KMS-11 (cell line): ENCODE data around the gene KCNC1.

Source experiments
- H2AFZ ChIP-seq: fragments of 200-600 bp; sonication (generic); 2 replicates; pipeline ENCODE4 v1.6.1; 2016; ENCODE audit warnings: antibody characterized with exemption, mixed run types, low read depth
- H3K27ac ChIP-seq: fragments of 200-600 bp; sonication (generic); 2 replicates; pipeline ENCODE4 v1.6.1; 2016; ENCODE audit warnings: mild to moderate bottlenecking, mixed run types
- H3K27me3 ChIP-seq: fragments of 200-600 bp; sonication (generic); 2 replicates; pipeline ENCODE4 v1.6.1; 2017; ENCODE audit warnings: mild to moderate bottlenecking, low read depth, mixed run types, moderate library complexity; ENCODE audit not compliant: insufficient read depth
- H3K36me3 ChIP-seq: fragments of 200-600 bp; sonication (generic); 2 replicates; pipeline ENCODE4 v1.6.1; 2017; ENCODE audit warnings: mild to moderate bottlenecking, mixed run types; ENCODE audit not compliant: insufficient read depth
- H3K4me1 ChIP-seq: fragments of 200-600 bp; sonication (generic); 2 replicates; pipeline ENCODE4 v1.6.1; 2016; ENCODE audit warnings: mild to moderate bottlenecking, low read depth, mixed run types; ENCODE audit not compliant: poor library complexity, severe bottlenecking
- H3K4me2 ChIP-seq: fragments of 200-600 bp; sonication (generic); 2 replicates; pipeline ENCODE4 v1.7.0; 2016; ENCODE audit warnings: mild to moderate bottlenecking, mixed run types
- H3K4me3 ChIP-seq: fragments of 200-600 bp; sonication (generic); IDR thresholded peaks from 2 replicates; pipeline ENCODE4 v1.6.1; 2017; ENCODE audit warnings: low read depth, low read length, mixed read lengths; ENCODE audit not compliant: insufficient read depth
- H3K79me2 ChIP-seq: fragments of 200-600 bp; sonication (generic); 2 replicates; pipeline ENCODE4 v1.6.1; 2016; ENCODE audit warnings: low read depth, mixed run types; ENCODE audit not compliant: insufficient read depth
- H3K9ac ChIP-seq: fragments of 200-600 bp; sonication (generic); 2 replicates; pipeline ENCODE4 v1.6.1; 2016; ENCODE audit warnings: mild to moderate bottlenecking, mixed run types
- H4K20me1 ChIP-seq: fragments of 200-600 bp; sonication (generic); 2 replicates; pipeline ENCODE4 v1.6.1; 2016; ENCODE audit warnings: mild to moderate bottlenecking, mixed run types; ENCODE audit not compliant: insufficient read depth
- TF ChIP-seq, protein P1 (sequence below): fragments of 200-600 bp; sonication (generic); conservative IDR thresholded peaks from 2 replicates; pipeline ENCODE4 v1.6.1; 2017; ENCODE audit warnings: low read depth, mild to moderate bottlenecking, antibody characterized with exemption, low read length, moderate library complexity, mixed read lengths

KCNC1 gene

DNA sequence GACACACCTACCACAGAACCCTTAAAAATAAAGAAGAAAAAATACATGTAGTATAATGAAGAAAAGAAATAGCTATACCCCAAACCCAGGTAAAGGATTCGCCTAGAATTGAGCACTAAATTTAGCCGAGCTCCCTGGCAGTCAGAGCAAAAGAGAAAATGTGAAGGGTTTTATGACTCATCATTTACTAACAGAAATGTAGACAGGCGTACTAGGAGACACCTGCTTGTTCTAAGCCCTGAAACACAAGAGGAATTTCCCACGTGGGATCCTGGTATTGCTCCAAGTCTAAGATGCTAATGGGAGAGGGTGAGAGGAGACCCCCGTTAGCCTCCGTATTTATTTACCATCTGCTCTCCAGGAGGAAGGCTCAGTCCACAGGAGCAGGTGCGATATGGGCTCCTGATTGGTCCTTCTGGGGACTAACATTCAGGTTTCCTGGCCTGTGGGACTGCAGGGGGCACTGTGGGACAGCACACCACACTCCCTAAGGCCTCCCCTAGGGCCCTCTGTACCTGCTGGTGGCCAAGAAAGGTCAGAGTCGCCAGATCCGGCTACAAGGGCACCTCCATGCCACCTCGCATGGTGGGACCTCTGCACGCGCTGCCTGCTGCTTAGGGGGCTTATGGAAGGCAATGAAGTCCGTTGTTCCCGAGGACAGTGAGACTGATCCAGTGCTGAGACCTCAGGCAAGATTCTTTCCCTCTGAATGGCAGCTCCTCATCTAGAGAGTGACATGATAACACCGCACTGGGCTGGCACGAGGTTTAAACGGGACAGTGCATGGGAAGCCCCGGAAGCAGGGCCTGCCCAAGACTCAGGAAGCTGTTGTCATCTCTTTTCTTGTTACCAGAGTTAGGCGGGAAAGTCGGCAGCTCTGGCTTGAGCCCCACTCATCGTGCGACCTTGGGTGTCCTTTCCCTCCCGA is 25.8 kb downstream of the KCNC1 start:
- Histone ChIP-seq H2AFZ (no peak overlapping the region), H3K4me1 (no peaks in the 10 kb centered on the region), H3K27ac (no peak overlapping the region), H3K4me3 (no peak overlapping the region), H3K79me2 (no peaks in the 10 kb centered on the region), H3K9ac (no peak overlapping the region), H3K4me2 (no peak overlapping the region), H3K36me3 (no peaks in the 10 kb centered on the region), H3K27me3 (no peaks in the 10 kb centered on the region), H4K20me1 (no peaks in the 10 kb centered on the region)
- TF ChIP-seq, protein P1, sequence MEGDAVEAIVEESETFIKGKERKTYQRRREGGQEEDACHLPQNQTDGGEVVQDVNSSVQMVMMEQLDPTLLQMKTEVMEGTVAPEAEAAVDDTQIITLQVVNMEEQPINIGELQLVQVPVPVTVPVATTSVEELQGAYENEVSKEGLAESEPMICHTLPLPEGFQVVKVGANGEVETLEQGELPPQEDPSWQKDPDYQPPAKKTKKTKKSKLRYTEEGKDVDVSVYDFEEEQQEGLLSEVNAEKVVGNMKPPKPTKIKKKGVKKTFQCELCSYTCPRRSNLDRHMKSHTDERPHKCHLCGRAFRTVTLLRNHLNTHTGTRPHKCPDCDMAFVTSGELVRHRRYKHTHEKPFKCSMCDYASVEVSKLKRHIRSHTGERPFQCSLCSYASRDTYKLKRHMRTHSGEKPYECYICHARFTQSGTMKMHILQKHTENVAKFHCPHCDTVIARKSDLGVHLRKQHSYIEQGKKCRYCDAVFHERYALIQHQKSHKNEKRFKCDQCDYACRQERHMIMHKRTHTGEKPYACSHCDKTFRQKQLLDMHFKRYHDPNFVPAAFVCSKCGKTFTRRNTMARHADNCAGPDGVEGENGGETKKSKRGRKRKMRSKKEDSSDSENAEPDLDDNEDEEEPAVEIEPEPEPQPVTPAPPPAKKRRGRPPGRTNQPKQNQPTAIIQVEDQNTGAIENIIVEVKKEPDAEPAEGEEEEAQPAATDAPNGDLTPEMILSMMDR, result peak; percentile 37; the same call in 1 of the 2 replicates

DNA sequence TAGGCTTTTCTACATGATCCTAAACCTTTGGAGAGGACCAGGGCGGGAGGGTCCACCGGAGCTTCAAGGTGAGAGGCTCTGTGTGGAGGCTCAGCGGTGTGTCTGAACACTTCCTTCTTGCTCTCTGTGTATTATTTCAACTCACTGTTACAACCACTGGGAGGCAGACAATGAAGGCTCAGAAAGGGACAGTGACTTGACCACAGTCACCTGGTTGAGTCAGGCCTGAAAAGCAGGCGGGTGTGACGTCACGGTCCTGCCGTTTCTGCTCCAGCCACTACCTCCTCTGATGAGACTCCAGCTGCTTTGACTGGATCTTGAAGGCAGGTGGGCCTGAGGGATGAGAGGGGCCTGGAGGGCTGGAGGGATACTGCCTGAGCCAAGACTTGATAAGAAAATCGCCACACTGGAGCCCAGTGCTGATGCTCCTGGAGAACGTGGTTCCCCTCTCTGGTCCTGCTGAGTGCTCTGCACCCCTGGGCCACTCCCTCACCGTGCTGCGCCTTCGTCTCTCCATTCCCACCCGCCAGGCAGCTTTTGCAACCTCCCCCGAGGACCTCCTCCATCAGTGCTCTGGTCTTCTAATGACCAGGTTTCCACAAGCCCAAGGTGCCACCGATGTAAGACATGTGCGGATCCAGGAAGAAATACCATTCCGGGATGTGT is 27.9 kb downstream of the KCNC1 start:
- H4K20me1 ChIP-seq, result no peaks in the 10 kb centered on the region
- no peak overlapping the region for H3K4me2 ChIP-seq
- H3K4me1 ChIP-seq, result no peaks in the 10 kb centered on the region
- H2AFZ ChIP-seq, result no peak overlapping the region
- H3K27me3 ChIP-seq, result no peaks in the 10 kb centered on the region
- no peak overlapping the region for H3K27ac ChIP-seq
- H3K79me2 ChIP-seq, result no peaks in the 10 kb centered on the region
- TF ChIP-seq, protein P1, result no peak
- no peak overlapping the region for H3K4me3 ChIP-seq
- no peaks in the 10 kb centered on the region for H3K36me3 ChIP-seq
- no peak overlapping the region for H3K9ac ChIP-seq

DNA sequence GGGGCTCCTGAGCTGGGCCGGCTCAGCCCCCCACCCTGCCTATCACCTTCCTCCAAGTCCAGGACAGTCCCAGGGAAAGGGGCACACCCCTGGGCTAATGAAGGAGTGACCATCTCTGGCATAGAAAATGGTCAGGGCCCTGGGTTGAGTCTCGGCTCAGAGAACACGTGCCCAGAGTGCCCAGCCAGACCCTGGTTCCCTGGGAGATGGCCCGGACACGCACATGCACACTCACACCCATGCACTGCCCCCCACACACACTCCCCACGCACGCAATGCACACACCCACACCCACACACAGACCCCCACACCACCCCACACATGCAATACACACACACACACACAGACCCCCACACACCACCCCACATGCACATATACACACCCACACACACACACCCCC is 28.7 kb downstream of the KCNC1 start:
- H4K20me1 ChIP-seq, result no peaks in the 10 kb centered on the region
- H3K4me2 ChIP-seq, result no peak overlapping the region
- no peaks in the 10 kb centered on the region for H3K27me3 ChIP-seq
- H3K27ac ChIP-seq, result no peak overlapping the region
- TF ChIP-seq, protein P1, result no peak
- no peak overlapping the region for H2AFZ ChIP-seq
- no peaks in the 10 kb centered on the region for H3K79me2 ChIP-seq
- H3K4me1 ChIP-seq, result no peaks in the 10 kb centered on the region
- H3K9ac ChIP-seq, result no peak overlapping the region
- H3K4me3 ChIP-seq, result no peak overlapping the region
- H3K36me3 ChIP-seq, result no peaks in the 10 kb centered on the region

DNA sequence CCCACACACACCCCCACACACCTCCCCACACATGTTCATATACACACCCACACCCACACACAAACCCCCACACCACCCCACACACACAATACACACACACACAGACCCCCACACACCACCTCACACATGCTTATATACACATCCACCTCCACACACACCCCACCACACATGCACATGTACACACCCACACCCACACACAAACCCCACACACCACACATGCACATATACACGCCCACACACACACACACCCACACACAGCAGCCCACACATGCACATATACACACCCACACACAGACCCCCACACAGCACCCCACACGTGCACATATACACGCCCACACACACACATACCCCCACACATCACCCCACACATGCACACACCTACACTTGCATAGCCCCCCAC is 29.1 kb downstream of the KCNC1 start:
- no peaks in the 10 kb centered on the region for H3K27me3 ChIP-seq
- no peak overlapping the region for H2AFZ ChIP-seq
- H3K4me1 ChIP-seq, result no peaks in the 10 kb centered on the region

More for the DNA sequence above, 29.1 kb downstream of the KCNC1 start:
- no peak overlapping the region for H3K4me2 ChIP-seq
- TF ChIP-seq, protein P1, result no peak
- no peak overlapping the region for H3K9ac ChIP-seq
- H3K27ac ChIP-seq, result no peak overlapping the region
- H3K79me2 ChIP-seq, result no peaks in the 10 kb centered on the region
- no peak overlapping the region for H3K4me3 ChIP-seq
- no peaks in the 10 kb centered on the region for H4K20me1 ChIP-seq
- no peaks in the 10 kb centered on the region for H3K36me3 ChIP-seq
